Body of pancreas (tissue), 4 donors: Measurements from ENCODE around the gene RASL11A. TPM values are rescaled to one million over a fixed set of nuclear protein-coding genes. Genes with fewer than 3 reads are reported as not detected.

Experiments used
- ATAC-seq: fragments of 150-250 bp; one replicate; pipeline ENCODE4 v1.9.1; 2016
- DNase-seq, 4 donors: peaks; one replicate each; pipeline ENCODE4 v3.0.0-alpha.2; 2019
- H3K27ac ChIP-seq, 4 donors: fragments of 200-600 bp; sonication (generic); 1 replicate in 3 of 4; 2 replicates in 1 of 4; pipeline versions ENCODE4 v1.5.1 to v1.6.1; 2016 to 2019; ENCODE audit warnings: mild to moderate bottlenecking in 1 of 4, mixed read lengths in 1 of 4, moderate library complexity in 1 of 4
- H3K27me3 ChIP-seq, 2 donors: fragments of 200-600 bp; sonication (generic); one replicate each; pipeline ENCODE4 v1.6.0; 2016; ENCODE audit warnings: mild to moderate bottlenecking in 1 of 2
- H3K36me3 ChIP-seq, 2 donors: fragments of 200-600 bp; sonication (generic); replicated peaks in 1 of 2; 2 replicates each; pipeline ENCODE4 v1.5.1; 2016; ENCODE audit warnings: low read depth in 2 of 2; ENCODE audit not compliant: insufficient read depth in 1 of 2
- H3K4me1 ChIP-seq: fragments of 200-600 bp; sonication (generic); one replicate; pipeline ENCODE4 v1.6.0; 2016
- H3K4me3 ChIP-seq, 2 donors: fragments of 200-600 bp; sonication (generic); 1 replicate in 1 of 2; 2 replicates in 1 of 2; pipeline ENCODE4 v1.5.1; 2016 to 2019
- H3K9me3 ChIP-seq, 3 donors: fragments of 200-600 bp; sonication (generic); 1 replicate in 2 of 3; 2 replicates in 1 of 3; pipeline ENCODE4 v1.5.1; 2016
- CTCF ChIP-seq, 7 experiments: fragments of 450-650 bp in 4 of 7; fragments of 200-600 bp in 3 of 7; sonication (generic) in 3 of 7; IDR thresholded peaks; one replicate each; pipeline ENCODE4 v1.5.1; 2016 to 2019; ENCODE audit warnings: antibody characterized with exemption in 7 of 7
- POLR2A ChIP-seq, 3 donors: fragments of 450-650 bp; IDR thresholded peaks; one replicate each; pipeline ENCODE4 v1.6.1; 2016; ENCODE audit warnings: antibody characterized with exemption in 3 of 3, mild to moderate bottlenecking in 2 of 3
- WGBS, 2 donors: methylation state at CpG; one replicate each; pipeline ENCODE4 v1.1.5; 2017; 5-methylcytosine and 5-hydroxymethylcytosine counted together
- intact Hi-C: fragments of 100-400 bp; cut with DNase I; formaldehyde crosslinking; loops from one replicate; pipeline ENCODE4 v1.15.1; 2023
- total RNA-seq, 2 donors: library from RNA; depleted of rRNA; stranded (reverse); fragments of >200 nt; gene quantifications; one replicate each; pipeline ENCODE4 v1.1.0, GENCODE V29; 2016

RASL11A gene
- total RNA-seq, 2 donors from 2014 or later = 1.3 to 6.5 TPM

- intact Hi-C loops = no loop called here
- ATAC-seq = no peak
- H3K9me3 ChIP-seq = no peaks in the 10 kb centered on the region
- no peaks in the 10 kb centered on the region for H3K27me3 ChIP-seq
- TF ChIP-seq POLR2A (IDR thresholded peaks at IDR 0.05) (no peak), CTCF (IDR thresholded peaks at IDR 0.05) (no peak)
- 64 to 71% methylated on average over 1 of the region's 1 CpG for WGBS, 2 donors
- H3K4me3 ChIP-seq = no peak overlapping the region
- DNase-seq = no peak
- H3K27ac ChIP-seq = no peak overlapping the region
- H3K4me1 ChIP-seq = no peaks in the 10 kb centered on the region
- H3K36me3 ChIP-seq = no peaks in the 10 kb centered on the region
These were observed 6.0 kb upstream of the RASL11A start for GRCh38 chr13:27264648-27265047.

GRCh38 chr13:27266917-27267316 is 3.7 kb upstream of the RASL11A start:
- ATAC-seq = no peak
- TF ChIP-seq POLR2A (IDR thresholded peaks at IDR 0.05) = no peak
- no peak for TF ChIP-seq CTCF (IDR thresholded peaks at IDR 0.05)
- no peaks in the 10 kb centered on the region for H3K9me3 ChIP-seq
- H3K4me1 ChIP-seq = peaks cover 12% of the 10 kb centered on the region
- H3K36me3 ChIP-seq = no peaks in the 10 kb centered on the region
- WGBS, 2 donors = 24 to 39% methylated on average over 2 of the region's 2 CpGs
- DNase-seq = no peak
- no peak overlapping the region for H3K27ac ChIP-seq
- no peaks in the 10 kb centered on the region for H3K27me3 ChIP-seq
- intact Hi-C loops = no loop called here
- no peak overlapping the region for H3K4me3 ChIP-seq

- Histone ChIP-seq H3K4me1 (peaks cover 19% of the 10 kb centered on the region), H3K27ac (no peak overlapping the region), H3K27me3 (no peaks in the 10 kb centered on the region), H3K4me3 (no peak overlapping the region), H3K36me3 (no peaks in the 10 kb centered on the region), H3K9me3 (no peaks in the 10 kb centered on the region)
- WGBS, 2 donors = 73 to 100% methylated on average over 2 of the region's 2 CpGs
- intact Hi-C loops = no loop called here
- ATAC-seq = no peak
- DNase-seq = no peak
- TF ChIP-seq POLR2A (IDR thresholded peaks at IDR 0.05) = no peak
- TF ChIP-seq CTCF (IDR thresholded peaks at IDR 0.05) = no peak
These were observed 3.0 kb upstream of the RASL11A start for GRCh38 chr13:27267596-27267995.

GRCh38 chr13:27269114-27269665 is 1.4 kb upstream of the RASL11A start:
- no peak overlapping the region for H3K27ac ChIP-seq
- TF ChIP-seq POLR2A (IDR thresholded peaks at IDR 0.05) (no peak), CTCF (IDR thresholded peaks at IDR 0.05) (no peak)
- no peak overlapping the region for H3K4me3 ChIP-seq
- H3K36me3 ChIP-seq = no peaks in the 10 kb centered on the region
- peaks cover 24% of the 10 kb centered on the region for H3K4me1 ChIP-seq
- 66 to 72% methylated on average over 2 of the region's 2 CpGs for WGBS, 2 donors
- no peaks in the 10 kb centered on the region for H3K27me3 ChIP-seq
- ATAC-seq (no peak), DNase-seq (no peak)
- H3K9me3 ChIP-seq = no peaks in the 10 kb centered on the region
- intact Hi-C loops = no loop called here

- Histone ChIP-seq H3K27me3 (no peaks in the 10 kb centered on the region), H3K9me3 (no peaks in the 10 kb centered on the region), H3K4me3 (peak overlapping the region in 1 of 2 donors; percentile 78), H3K4me1 (peaks cover 24% of the 10 kb centered on the region), H3K36me3 (no peaks in the 10 kb centered on the region), H3K27ac (peak overlapping the region in 3 of 4 donors; percentile 82 to 94 (median 85))
- DNase-seq (no peak), ATAC-seq (no peak)
- 32 to 35% methylated on average over 12 to 15 of the region's 15 CpGs for WGBS, 2 donors
- no peak for TF ChIP-seq POLR2A (IDR thresholded peaks at IDR 0.05)
- TF ChIP-seq CTCF (IDR thresholded peaks at IDR 0.05) = no peak
- intact Hi-C loops = loop anchor here (10.0 kb wide), 1 partner anchor 327 kb away; no protein-coding TSS in a partner anchor
These were observed 1.0 kb downstream of the RASL11A start for GRCh38 chr13:27271570-27272096.
